ENCODE data around the gene MYBPH. TPM values are rescaled to one million over a fixed set of nuclear protein-coding genes. Genes with fewer than 3 reads are reported as not detected.

Gene MYBPH
- polyA plus RNA-seq, 2 of the 4 experiments (the other 2 are of a cell fraction) = not detected

GRCh38 chr1:203207751-203208150 lies 32.1 kb upstream of the MYBPH start (continued):
- TF ChIP-seq CHD4 (IDR thresholded peaks at IDR 0.05; ENCODE audit: borderline replicate concordance) (no peak), ZC3H11A (IDR thresholded peaks at IDR 0.05) (no peak)

- Histone ChIP-seq H3K4me2 (no peak overlapping the region), H3K9me3 (no peaks in the 10 kb centered on the region), H3K4me3 (no peak overlapping the region), H3K27ac (no peak overlapping the region), H3K4me1 (no peaks in the 10 kb centered on the region)
- ChIA-PET CTCF (interaction anchor here (0.8 to 7.5 kb wide), 9 partner anchors 10 to 167 kb away, joined by 3 to 84 read pairs (median 4); no protein-coding TSS in a partner anchor), POLR2A (no interaction called here)
- no peak for TF ChIP-seq PHF8 (IDR thresholded peaks at IDR 0.05; ENCODE audit: borderline replicate concordance, low read depth)
- no peak for TF ChIP-seq TP53 (CRISPR knock-in tag; IDR thresholded peaks at IDR 0.05)
- no peak for TF ChIP-seq RFX5 (IDR thresholded peaks at IDR 0.05)
- WGBS (ENCODE audit: missing lambda C conversion rate) = 93% methylated on average over 5 of the region's 5 CpGs
- DNase-seq (ENCODE audit: low read depth in 1 of 2, low spot score in 1 of 2) (no peak), ATAC-seq (no peak), FAIRE-seq (no peak)
Observed at GRCh38 chr1:203206129-203206687, 30.6 kb upstream of the MYBPH start.

GRCh38 chr1:203204756-203205155 lies 29.1 kb upstream of the MYBPH start:
- FAIRE-seq (no peak), DNase-seq (ENCODE audit: low read depth in 1 of 2, low spot score in 1 of 2) (no peak), ATAC-seq (no peak)
- ChIA-PET CTCF (interaction anchor here (1.6 to 7.5 kb wide), 5 partner anchors 11 to 166 kb away, joined by 4 to 84 read pairs (median 25); no protein-coding TSS in a partner anchor), POLR2A (no interaction called here)
- 57% methylated on average over 2 of the region's 2 CpGs for WGBS (ENCODE audit: missing lambda C conversion rate)
- no peak overlapping the region for H3K27ac ChIP-seq
- H3K9me3 ChIP-seq = no peaks in the 10 kb centered on the region
- H3K4me2 ChIP-seq = no peak overlapping the region
- H3K4me1 ChIP-seq = no peaks in the 10 kb centered on the region
- H3K4me3 ChIP-seq = no peak overlapping the region
- TF ChIP-seq RAD21 (conservative IDR thresholded peaks at IDR 0.05 in 1 of 2, IDR thresholded peaks at IDR 0.05 in 1 of 2) (no peak), FOXS1 (CRISPR knock-in tag; IDR thresholded peaks at IDR 0.05) (no peak), REST (IDR thresholded peaks at IDR 0.05) (no peak), SMC3 (IDR thresholded peaks at IDR 0.05) (no peak), MYC (IDR thresholded peaks at IDR 0.05; ENCODE audit: borderline replicate concordance, low read length) (no peak), ZC3H11A (IDR thresholded peaks at IDR 0.05) (no peak), RNF2 (IDR thresholded peaks at IDR 0.05; ENCODE audit: borderline replicate concordance, low read depth) (no peak), BCL3 (IDR thresholded peaks at IDR 0.05) (no peak), HES2 (IDR thresholded peaks at IDR 0.05) (no peak), NR3C1 (IDR thresholded peaks at IDR 0.05) (no peak), ATOH8 (CRISPR knock-in tag; IDR thresholded peaks at IDR 0.05; ENCODE audit: low read depth) (no peak), MAX (IDR thresholded peaks at IDR 0.05) (no peak)
